ENCODE measurements around the gene SPATA32. TPM values are rescaled to one million over a fixed set of nuclear protein-coding genes. Genes with fewer than 3 reads are reported as not detected.

Gene SPATA32
- total RNA-seq, 1 donor from 2014 or later: not detected

DNA sequence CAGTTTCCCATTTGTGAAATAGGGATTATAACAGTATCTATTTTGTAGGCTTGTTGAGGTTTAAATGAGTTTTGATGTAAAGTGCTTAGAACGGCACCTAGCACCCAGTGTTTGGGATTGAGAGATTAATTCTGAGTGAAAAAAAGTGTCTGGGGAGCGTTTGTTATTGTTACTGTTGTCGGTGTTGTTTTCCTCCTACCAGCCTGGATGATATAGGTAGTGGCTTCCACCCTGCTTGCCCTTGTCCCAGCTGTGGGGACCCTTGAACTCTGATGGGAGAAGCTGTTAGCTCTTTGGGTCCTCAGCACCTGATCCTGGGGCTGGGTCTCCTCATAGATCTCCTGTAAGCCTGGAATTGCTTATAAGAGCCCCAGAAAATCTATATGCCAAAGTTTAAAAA is 35.3 kb downstream of the SPATA32 start:
- H3K4me3 ChIP-seq: peak overlapping the region; percentile 64
- TF ChIP-seq, protein P1, sequence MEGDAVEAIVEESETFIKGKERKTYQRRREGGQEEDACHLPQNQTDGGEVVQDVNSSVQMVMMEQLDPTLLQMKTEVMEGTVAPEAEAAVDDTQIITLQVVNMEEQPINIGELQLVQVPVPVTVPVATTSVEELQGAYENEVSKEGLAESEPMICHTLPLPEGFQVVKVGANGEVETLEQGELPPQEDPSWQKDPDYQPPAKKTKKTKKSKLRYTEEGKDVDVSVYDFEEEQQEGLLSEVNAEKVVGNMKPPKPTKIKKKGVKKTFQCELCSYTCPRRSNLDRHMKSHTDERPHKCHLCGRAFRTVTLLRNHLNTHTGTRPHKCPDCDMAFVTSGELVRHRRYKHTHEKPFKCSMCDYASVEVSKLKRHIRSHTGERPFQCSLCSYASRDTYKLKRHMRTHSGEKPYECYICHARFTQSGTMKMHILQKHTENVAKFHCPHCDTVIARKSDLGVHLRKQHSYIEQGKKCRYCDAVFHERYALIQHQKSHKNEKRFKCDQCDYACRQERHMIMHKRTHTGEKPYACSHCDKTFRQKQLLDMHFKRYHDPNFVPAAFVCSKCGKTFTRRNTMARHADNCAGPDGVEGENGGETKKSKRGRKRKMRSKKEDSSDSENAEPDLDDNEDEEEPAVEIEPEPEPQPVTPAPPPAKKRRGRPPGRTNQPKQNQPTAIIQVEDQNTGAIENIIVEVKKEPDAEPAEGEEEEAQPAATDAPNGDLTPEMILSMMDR (IDR thresholded peaks at IDR 0.05): no peak
- H3K27ac ChIP-seq: peak overlapping the region; percentile 81
- DNase-seq (no peak), ATAC-seq (no peak)
- intact Hi-C loops (cut with DNase I): no loop called here
- peaks cover 43% of the 10 kb centered on the region for H3K4me1 ChIP-seq
- no peaks in the 10 kb centered on the region for H3K9me3 ChIP-seq
- H3K27me3 ChIP-seq: no peaks in the 10 kb centered on the region
- no peaks in the 10 kb centered on the region for H3K36me3 ChIP-seq

DNA sequence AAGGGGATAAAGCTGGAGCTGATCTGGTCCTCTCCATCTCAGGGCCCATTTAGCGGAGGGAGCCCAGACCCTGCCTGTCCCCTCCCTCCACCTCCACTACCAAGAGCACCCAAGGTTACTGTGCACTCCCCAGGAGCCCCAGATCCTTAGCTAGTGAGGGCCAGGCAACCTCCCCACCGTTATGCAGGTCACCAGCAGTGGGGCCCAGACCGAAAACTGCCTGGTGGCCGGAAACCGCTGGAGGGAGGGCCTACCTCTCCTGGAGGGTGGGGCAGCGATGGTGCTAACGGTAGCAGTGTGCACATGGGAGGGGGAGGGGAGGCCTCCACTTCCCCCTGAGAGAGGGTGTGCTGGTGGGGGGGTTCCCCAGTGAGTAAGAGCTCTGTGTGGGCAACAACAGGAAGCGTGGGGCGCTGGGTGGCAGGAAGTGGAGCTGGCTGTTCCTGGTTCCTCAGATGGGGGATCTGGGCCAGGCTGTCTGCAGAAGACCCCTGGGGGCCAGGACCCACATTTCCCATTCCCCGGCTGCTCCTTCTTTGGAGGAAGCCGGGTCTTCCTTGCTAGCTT is 35.8 kb downstream of the SPATA32 start:
- H3K36me3 ChIP-seq: no peaks in the 10 kb centered on the region
- no peaks in the 10 kb centered on the region for H3K27me3 ChIP-seq
- H3K27ac ChIP-seq: peak overlapping the region; percentile 81
- intact Hi-C loops (cut with DNase I): no loop called here
- no peaks in the 10 kb centered on the region for H3K9me3 ChIP-seq
- H3K4me1 ChIP-seq: peaks cover 43% of the 10 kb centered on the region
- ATAC-seq: peak; percentile 75
- peak overlapping the region; percentile 64 for H3K4me3 ChIP-seq
- DNase-seq: peak; percentile 89
- TF ChIP-seq, protein P1 (IDR thresholded peaks at IDR 0.05): no peak

DNA sequence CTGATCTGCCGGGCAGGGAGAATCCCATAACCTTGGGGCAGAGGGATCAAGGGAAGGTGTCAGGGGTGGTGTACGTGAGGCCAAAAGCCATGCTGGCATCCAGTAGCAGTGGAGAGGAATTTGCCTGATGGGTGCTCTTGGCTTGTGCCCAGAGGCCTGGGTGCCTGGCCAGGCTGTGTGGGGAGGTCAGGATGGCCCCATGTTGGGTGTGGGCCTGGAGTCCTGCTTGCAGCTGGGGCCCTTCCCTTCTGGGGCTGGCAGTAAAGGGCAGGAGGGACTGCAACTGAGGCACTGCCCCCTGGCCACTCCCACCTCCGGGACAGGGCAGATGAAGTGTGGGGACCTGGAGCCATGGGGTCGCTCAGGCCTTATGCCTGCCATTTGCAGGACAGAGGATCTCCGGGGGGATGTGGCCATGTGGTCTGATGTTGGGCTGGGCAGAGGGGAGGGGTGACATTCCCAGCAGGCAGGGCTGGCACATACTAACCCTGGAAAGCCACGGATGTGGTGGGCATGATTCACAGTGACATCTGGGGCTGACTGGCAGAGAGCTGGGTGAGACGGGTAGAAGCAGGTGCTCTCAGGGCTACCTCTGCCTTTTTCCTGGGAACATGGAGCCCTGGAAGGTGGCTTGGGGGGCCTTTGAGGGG is 36.7 kb downstream of the SPATA32 start:
- no peaks in the 10 kb centered on the region for H3K36me3 ChIP-seq
- H3K27ac ChIP-seq: peak overlapping the region; percentile 81
- intact Hi-C loops (cut with DNase I): no loop called here
- ATAC-seq (no peak), DNase-seq (no peak)
- no peaks in the 10 kb centered on the region for H3K27me3 ChIP-seq
- TF ChIP-seq, protein P1 (IDR thresholded peaks at IDR 0.05): no peak
- no peaks in the 10 kb centered on the region for H3K9me3 ChIP-seq
- peaks cover 40% of the 10 kb centered on the region for H3K4me1 ChIP-seq
- peak overlapping the region; percentile 64 for H3K4me3 ChIP-seq

DNA sequence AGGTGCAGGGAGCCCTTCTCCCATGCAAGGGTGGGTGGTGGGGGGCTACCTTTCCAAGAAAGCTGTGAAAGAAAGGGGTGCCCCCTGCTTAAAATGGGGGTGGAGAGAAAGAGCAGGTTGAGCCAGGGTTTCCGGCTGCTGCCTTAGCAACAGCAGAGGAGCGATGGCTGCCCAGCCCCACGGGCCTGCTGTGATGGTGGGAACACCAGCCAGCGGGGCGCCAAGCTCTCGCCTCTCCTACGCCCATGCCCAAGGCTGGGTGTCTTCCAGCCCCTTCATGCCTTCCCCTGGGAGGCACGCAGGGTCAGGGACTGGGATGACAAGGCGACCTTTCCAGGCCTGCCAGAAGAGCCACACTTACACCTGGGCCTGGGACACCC is 37.2 kb downstream of the SPATA32 start:
- H3K27ac ChIP-seq: peak overlapping the region; percentile 81
- intact Hi-C loops (cut with DNase I): loop anchor here (5.0 kb wide), 1 partner anchor 163 kb away; no protein-coding TSS in a partner anchor
- peaks cover 35% of the 10 kb centered on the region for H3K4me1 ChIP-seq
- no peaks in the 10 kb centered on the region for H3K9me3 ChIP-seq
- H3K27me3 ChIP-seq: no peaks in the 10 kb centered on the region
- TF ChIP-seq, protein P1 (IDR thresholded peaks at IDR 0.05): no peak
- H3K4me3 ChIP-seq: peak overlapping the region; percentile 64
- DNase-seq (no peak), ATAC-seq (no peak)
- H3K36me3 ChIP-seq: no peaks in the 10 kb centered on the region

DNA sequence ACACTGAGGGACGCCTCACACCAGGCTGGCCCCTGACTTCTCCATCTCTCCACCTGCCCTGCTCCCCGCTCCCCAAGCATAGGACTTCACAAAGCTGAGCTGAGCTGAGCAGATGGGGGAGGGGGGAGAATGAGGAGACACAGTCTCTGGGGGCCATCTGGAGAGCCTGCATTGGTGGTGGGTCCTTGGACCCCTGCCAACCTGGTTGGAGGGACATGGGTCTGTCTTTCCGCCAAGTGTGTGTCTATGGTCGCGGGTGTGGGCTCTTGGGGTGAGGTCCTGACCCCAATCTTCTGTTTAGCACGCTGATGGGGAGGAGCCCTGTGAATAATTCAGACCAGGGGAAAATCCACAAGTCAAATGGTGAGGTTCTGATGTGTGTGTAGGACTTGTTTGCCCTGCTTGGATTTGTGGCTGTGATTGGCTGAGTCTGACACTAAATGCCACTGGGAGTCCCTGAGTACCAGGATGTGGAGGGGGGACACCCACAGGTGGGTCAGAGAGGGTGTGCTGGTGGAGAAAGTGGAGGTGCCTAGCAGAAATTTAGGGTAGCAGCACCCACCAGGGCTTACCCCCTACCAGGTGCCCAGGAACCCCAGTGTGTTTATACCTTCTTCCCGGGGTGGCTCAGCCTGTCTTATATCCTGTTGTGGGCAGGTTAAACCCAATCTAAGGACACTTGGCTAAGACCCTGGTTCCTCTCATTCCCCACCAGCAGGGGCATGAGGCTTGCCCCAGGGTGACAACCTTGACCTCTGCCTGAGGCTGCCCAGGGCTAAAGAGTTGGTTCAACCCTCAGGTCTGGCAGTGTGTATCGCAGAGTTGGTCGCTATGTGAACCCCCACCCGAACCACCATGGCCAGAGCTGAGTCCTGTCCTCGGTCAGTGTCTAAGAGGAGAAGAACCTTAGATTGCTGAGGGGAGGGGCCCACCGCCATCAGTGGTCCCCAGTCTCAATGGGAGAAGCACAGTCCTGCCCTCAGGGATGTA is 38.1 kb downstream of the SPATA32 start:
- no peak for DNase-seq
- Histone ChIP-seq H3K27ac (peak overlapping the region; percentile 70), H3K27me3 (no peaks in the 10 kb centered on the region), H3K36me3 (no peaks in the 10 kb centered on the region), H3K4me3 (peak overlapping the region; percentile 64), H3K9me3 (no peaks in the 10 kb centered on the region), H3K4me1 (peaks cover 32% of the 10 kb centered on the region)
- ATAC-seq: no peak
- TF ChIP-seq, protein P1 (IDR thresholded peaks at IDR 0.05): no peak
- intact Hi-C loops (cut with DNase I): loop anchor here (5.0 kb wide), 1 partner anchor 163 kb away; no protein-coding TSS in a partner anchor

Data from upper lobe of right lung (tissue), 1 donor.